GM12878 (cell line): ENCODE data around the gene PI4K2A. TPM values are rescaled to one million over a fixed set of nuclear protein-coding genes. Genes with fewer than 3 reads are reported as not detected.

Experiments used
- ATAC-seq: fragments of 200-7000 bp; cut with Tn5 transposase; 3 replicates; pipeline ENCODE4 v1.9.1; 2020; ENCODE audit warnings: mild to moderate bottlenecking, moderate library complexity
- BruUV-seq: library from RNA; stranded (reverse); fragments of 400-500 nt; replicated peaks from 2 replicates; lab custom pipeline; 2021; lab: Mats Ljungman, UMichigan
- CTCF ChIA-PET: fragments of 300-600 bp; sonication (Branson Sonifier 250); formaldehyde crosslinking; extraction: SDS; loops from one replicate; lab custom pipeline; 2021; ENCODE audit warnings: inconsistent platforms; lab: Yijun Ruan, JAX
- POLR2A ChIA-PET: fragments of 350-600 bp; formaldehyde crosslinking; extraction: SDS; loops from one replicate; lab custom pipeline; 2021; ENCODE audit warnings: inconsistent platforms; lab: Charles Lee
- RAD21 ChIA-PET: fragments of 300-600 bp; sonication (Branson Sonifier 250); formaldehyde crosslinking; loops from one replicate; lab custom pipeline; 2023; ENCODE audit warnings: antibody characterized with exemption; ENCODE audit not compliant: unreplicated experiment; lab: Charles Lee
- SMC1A ChIA-PET: fragments of 300-600 bp; sonication (Branson Sonifier 250); formaldehyde crosslinking; loops from one replicate; lab custom pipeline; 2023; ENCODE audit not compliant: unreplicated experiment, uncharacterized antibody; lab: Charles Lee
- DNase-seq: peaks from one replicate; pipeline ENCODE4 v3.0.0-alpha.2; 2011; ENCODE audit warnings: low read depth, low spot score
- FAIRE-seq: peaks from 3 replicates; lab custom pipeline; 2011; peaks lifted over from hg19 to GRCh38; lab: Jason Lieb, UNC
- H2AFZ ChIP-seq: 2 replicates; pipeline ENCODE4 v1.6.0; 2011; ENCODE audit warnings: low read depth, low read length, control low read depth; ENCODE audit not compliant: control insufficient read depth
- H3K27ac ChIP-seq: 2 replicates; pipeline ENCODE4 v1.5.1; 2011; ENCODE audit warnings: control low read depth; ENCODE audit not compliant: control insufficient read depth, insufficient read depth
- H3K27me3 ChIP-seq, 2 experiments: replicated peaks in 1 of 2; 2 replicates each; pipeline versions ENCODE4 v1.6.0 to v1.6.1; 2011; ENCODE audit warnings: low read length in 1 of 2; ENCODE audit not compliant: control insufficient read depth in 2 of 2, insufficient read depth in 2 of 2
- H3K36me3 ChIP-seq, 2 experiments: 2 replicates each; pipeline ENCODE4 v1.5.1; 2011; ENCODE audit warnings: low read length in 1 of 2; ENCODE audit not compliant: control insufficient read depth in 2 of 2, insufficient read depth in 2 of 2
- H3K4me1 ChIP-seq: 2 replicates; pipeline ENCODE4 v1.6.1; 2011; ENCODE audit warnings: mild to moderate bottlenecking, low read length, moderate library complexity, mixed read lengths; ENCODE audit not compliant: control insufficient read depth, insufficient read depth
- H3K4me2 ChIP-seq: 2 replicates; pipeline ENCODE4 v1.6.0; 2011; ENCODE audit warnings: control low read depth; ENCODE audit not compliant: control insufficient read depth, insufficient read depth
- H3K4me3 ChIP-seq: fragments of 200-600 bp; sonication (generic); 2 replicates; pipeline ENCODE4 v1.5.1; 2016
- H3K79me2 ChIP-seq: 2 replicates; pipeline ENCODE4 v1.6.0; 2011; ENCODE audit warnings: low read length; ENCODE audit not compliant: control insufficient read depth, insufficient read depth
- H3K9ac ChIP-seq: 2 replicates; pipeline ENCODE4 v1.8.0; 2011; ENCODE audit warnings: low read length, control low read depth, mixed read lengths; ENCODE audit not compliant: control insufficient read depth, insufficient read depth
- H3K9me3 ChIP-seq: replicated peaks from 3 replicates; pipeline ENCODE4 v1.5.1; 2011; ENCODE audit warnings: mild to moderate bottlenecking, low read length; ENCODE audit not compliant: control insufficient read depth, insufficient read depth
- H4K20me1 ChIP-seq: 2 replicates; pipeline ENCODE4 v1.6.0; 2011; ENCODE audit not compliant: control insufficient read depth, insufficient read depth
- CHD1 ChIP-seq: IDR thresholded peaks from 2 replicates; pipeline ENCODE4 v1.6.1; 2012; ENCODE audit warnings: low read depth, low read length, improper control_type of control experiment
- WGBS: methylation state at CpG from one replicate; pipeline ENCODE4 v1.1.6; 2016; ENCODE audit warnings: low lambda C conversion rate; ENCODE audit not compliant: insufficient replicate concordance, insufficient coverage; ENCODE audit errors: missing lambda C conversion rate; 5-methylcytosine and 5-hydroxymethylcytosine counted together
- in situ Hi-C: fragments of 300-500 bp; cut with MboI; formaldehyde crosslinking; loops from 9 replicates; pipeline ENCODE4 v1.14.3; 2018; ENCODE audit warnings: mixed read lengths
- intact Hi-C: fragments of 100-400 bp; cut with micrococcal nuclease; formaldehyde crosslinking; loops from one replicate; pipeline ENCODE4 v1.14.2; 2022; ENCODE audit not compliant: unreplicated experiment
- polyA plus RNA-seq, 11 experiments: library from polyadenylated mRNA; depleted of rRNA in 4 of 11; unstranded in 6 of 11; stranded (reverse) in 5 of 11; fragments of >200 nt; fragmentation: Nextera tagmentation in 4 of 11; fragmentation: Illumina TruSeq in 1 of 11; extraction: Ambion mirVana in 4 of 11; extraction: Trizol in 1 of 11; gene quantifications; 1 replicate in 1 of 11; 2 replicates in 10 of 11; pipeline versions ENCODE4 v1.2.1 to v1.2.3, GENCODE V29; 2011 to 2016; ENCODE audit warnings: inconsistent platforms in 2 of 11, missing spikeins in 2 of 11, low read depth in 1 of 11
- total RNA-seq, 4 experiments: library from RNA; depleted of rRNA in 3 of 4; stranded (reverse); fragments of >200 nt in 3 of 4; fragmentation: Illumina TruSeq in 1 of 4; extraction: Trizol in 1 of 4; gene quantifications; 2 replicates each; pipeline versions ENCODE4 v1.2.1 to v1.2.3, GENCODE V29; 2013 to 2021
- TF ChIP-seq, protein P1 (sequence below): fragments of 450-650 bp; IDR thresholded peaks from 2 replicates; pipeline ENCODE4 v1.6.1; 2016; ENCODE audit warnings: mild to moderate bottlenecking, moderate library complexity, borderline replicate concordance

The PI4K2A gene
- total and polyA plus RNA-seq, 10 of the 15 experiments (the other 5 are each of a cell fraction or from before 2014, with no cell fraction given) = 1.5 to 14.5 (median 10.0) TPM

GRCh38 chr10:97687785-97688781 is 47.6 kb downstream of the PI4K2A start:
- Histone ChIP-seq H4K20me1 (no peaks in the 10 kb centered on the region), H3K27me3 (no peaks in the 10 kb centered on the region; a peak in 1 of 4 replicates), H2AFZ (peak overlapping the region; percentile 96), H3K9me3 (no peaks in the 10 kb centered on the region), H3K27ac (no peak overlapping the region), H3K4me1 (peaks cover 18% of the 10 kb centered on the region), H3K36me3 (no peaks in the 10 kb centered on the region), H3K79me2 (no peaks in the 10 kb centered on the region), H3K4me3 (peak overlapping the region; percentile 54), H3K4me2 (peak overlapping the region; percentile 99), H3K9ac (peak overlapping the region; percentile 63)
- BruUV-seq = no TSS peak
- FAIRE-seq (no peak), DNase-seq (no peak), ATAC-seq (no peak)
- ChIA-PET RAD21 (interaction anchor here (0.8 to 3.3 kb wide), 11 partner anchors 9 to 181 kb away, joined by 3 to 24 read pairs (median 5); partner anchors contain the start of genes ANKRD2, PI4K2A and ZFYVE27), SMC1A (interaction anchor here (1.2 to 4.3 kb wide), 6 partner anchors 9 to 66 kb away, joined by 3 to 21 read pairs (median 7); partner anchors contain the start of genes MARVELD1 and ZFYVE27), CTCF (interaction anchor here (0.9 to 11.3 kb wide), 13 partner anchors 11 to 359 kb away, joined by 3 to 124 read pairs (median 5); partner anchors contain the start of genes PI4K2A and ZFYVE27), POLR2A (interaction anchor here (0.8 to 1.4 kb wide), 5 partner anchors 10 to 49 kb away, joined by 3 to 5 read pairs (median 3); partner anchors contain the start of gene ZFYVE27)
- 81% methylated on average over 14 of the region's 14 CpGs for WGBS
- intact Hi-C loops (no loop called here), in situ Hi-C loops (no loop called here)
- TF ChIP-seq, protein P1, sequence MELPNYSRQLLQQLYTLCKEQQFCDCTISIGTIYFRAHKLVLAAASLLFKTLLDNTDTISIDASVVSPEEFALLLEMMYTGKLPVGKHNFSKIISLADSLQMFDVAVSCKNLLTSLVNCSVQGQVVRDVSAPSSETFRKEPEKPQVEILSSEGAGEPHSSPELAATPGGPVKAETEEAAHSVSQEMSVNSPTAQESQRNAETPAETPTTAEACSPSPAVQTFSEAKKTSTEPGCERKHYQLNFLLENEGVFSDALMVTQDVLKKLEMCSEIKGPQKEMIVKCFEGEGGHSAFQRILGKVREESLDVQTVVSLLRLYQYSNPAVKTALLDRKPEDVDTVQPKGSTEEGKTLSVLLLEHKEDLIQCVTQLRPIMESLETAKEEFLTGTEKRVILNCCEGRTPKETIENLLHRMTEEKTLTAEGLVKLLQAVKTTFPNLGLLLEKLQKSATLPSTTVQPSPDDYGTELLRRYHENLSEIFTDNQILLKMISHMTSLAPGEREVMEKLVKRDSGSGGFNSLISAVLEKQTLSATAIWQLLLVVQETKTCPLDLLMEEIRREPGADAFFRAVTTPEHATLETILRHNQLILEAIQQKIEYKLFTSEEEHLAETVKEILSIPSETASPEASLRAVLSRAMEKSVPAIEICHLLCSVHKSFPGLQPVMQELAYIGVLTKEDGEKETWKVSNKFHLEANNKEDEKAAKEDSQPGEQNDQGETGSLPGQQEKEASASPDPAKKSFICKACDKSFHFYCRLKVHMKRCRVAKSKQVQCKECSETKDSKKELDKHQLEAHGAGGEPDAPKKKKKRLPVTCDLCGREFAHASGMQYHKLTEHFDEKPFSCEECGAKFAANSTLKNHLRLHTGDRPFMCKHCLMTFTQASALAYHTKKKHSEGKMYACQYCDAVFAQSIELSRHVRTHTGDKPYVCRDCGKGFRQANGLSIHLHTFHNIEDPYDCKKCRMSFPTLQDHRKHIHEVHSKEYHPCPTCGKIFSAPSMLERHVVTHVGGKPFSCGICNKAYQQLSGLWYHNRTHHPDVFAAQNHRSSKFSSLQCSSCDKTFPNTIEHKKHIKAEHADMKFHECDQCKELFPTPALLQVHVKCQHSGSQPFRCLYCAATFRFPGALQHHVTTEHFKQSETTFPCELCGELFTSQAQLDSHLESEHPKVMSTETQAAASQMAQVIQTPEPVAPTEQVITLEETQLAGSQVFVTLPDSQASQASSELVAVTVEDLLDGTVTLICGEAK = 0 out of 2 replicates have a peak, but pooled peaks have one; percentile 15
- no peak for TF ChIP-seq CHD1
